Choroid plexus epithelial cell (primary cell): ENCODE measurements around the gene CHMP2A.

ENCODE experiments used
- DNase-seq: peaks from one replicate; pipeline ENCODE4 v3.0.0-alpha.2; 2010; ENCODE audit warnings: low read depth
- H3K4me3 ChIP-seq: 2 replicates; pipeline ENCODE4 v1.5.1; 2011; ENCODE audit warnings: low read depth, mild to moderate bottlenecking, control low read depth, low read length, moderate library complexity
- CTCF ChIP-seq: conservative IDR thresholded peaks from 2 replicates; pipeline ENCODE4 v1.5.1; 2011; ENCODE audit warnings: low read depth, mild to moderate bottlenecking, control low read depth, inconsistent platforms, low read length, moderate library complexity

Gene CHMP2A

GRCh38 chr19:58561373-58562121 is 6.6 kb upstream of the CHMP2A start:
- no peak for TF ChIP-seq CTCF
- H3K4me3 ChIP-seq = no peak overlapping the region
- no peak for DNase-seq

- no peak overlapping the region for H3K4me3 ChIP-seq
- no peak for DNase-seq
- no peak for TF ChIP-seq CTCF
These were observed 6.0 kb upstream of the CHMP2A start for GRCh38 chr19:58560921-58561320.

GRCh38 chr19:58560007-58560887 is 5.3 kb upstream of the CHMP2A start:
- peak overlapping the region; percentile 98 for H3K4me3 ChIP-seq

GRCh38 chr19:58559275-58560006 is 4.5 kb upstream of the CHMP2A start:
- no peak for TF ChIP-seq CTCF
- H3K4me3 ChIP-seq = peak overlapping the region; percentile 98
- peak; percentile 94 for DNase-seq

More at GRCh38 chr19:58560007-58560887, 5.3 kb upstream of the CHMP2A start:
- no peak for TF ChIP-seq CTCF
- DNase-seq = no peak

- DNase-seq = peak; percentile 99
- H3K4me3 ChIP-seq = peak overlapping the region; percentile 98
- TF ChIP-seq CTCF = no peak
These were observed 3.8 kb upstream of the CHMP2A start for GRCh38 chr19:58558623-58559274.

- no peak for TF ChIP-seq CTCF
- DNase-seq = peak; percentile 64
- H3K4me3 ChIP-seq = peak within 1 kb of the TSS; percentile 98
These were observed 3.2 kb upstream of the CHMP2A start, which contains the start of gene UBE2M for GRCh38 chr19:58558066-58558622. Gene UBE2M, minus strand, starts transcription at chr19:58558611. Its CDS starts 230 bp downstream, at chr19:58558381.
